H9 (cell line): ENCODE results near the gene KIF18A. TPM values are rescaled to one million over a fixed set of nuclear protein-coding genes. Genes with fewer than 3 reads are reported as not detected.
"Not testable (repeated sequence)": the region's sequence is repeated elsewhere in the genome, so short reads cannot be mapped to it uniquely, and the experiment has no call there.

ENCODE experiments used
- DNase-seq: peaks from one replicate; pipeline ENCODE4 v3.0.0-alpha.2; 2017
- H2AFZ ChIP-seq: one replicate; pipeline ENCODE4 v1.6.1; 2013; ENCODE audit warnings: mild to moderate bottlenecking, low read length, control low read depth, moderate library complexity
- H2AK5ac ChIP-seq: 2 replicates; pipeline ENCODE4 v1.6.1; 2013; ENCODE audit warnings: low read length, control low read depth, mixed read lengths; ENCODE audit not compliant: insufficient read length
- H2BK120ac ChIP-seq: one replicate; pipeline ENCODE4 v1.6.1; 2013; ENCODE audit warnings: low read depth, mild to moderate bottlenecking, low read length, control low read depth, inconsistent platforms; ENCODE audit not compliant: poor library complexity, severe bottlenecking
- H2BK12ac ChIP-seq: 2 replicates; pipeline ENCODE4 v1.6.1; 2013; ENCODE audit warnings: low read length, control low read depth, mixed read lengths, low read depth; ENCODE audit not compliant: insufficient read length
- H2BK15ac ChIP-seq: 2 replicates; pipeline ENCODE4 v1.6.1; 2013; ENCODE audit warnings: low read depth, low read length, control low read depth
- H2BK20ac ChIP-seq: one replicate; pipeline ENCODE4 v1.6.1; 2013; ENCODE audit warnings: low read depth, mild to moderate bottlenecking, low read length, control low read depth, inconsistent platforms; ENCODE audit not compliant: poor library complexity, severe bottlenecking
- H2BK5ac ChIP-seq: 2 replicates; pipeline ENCODE4 v1.6.1; 2013; ENCODE audit warnings: low read length, control low read depth, mixed read lengths; ENCODE audit not compliant: insufficient read length
- H3K14ac ChIP-seq: 2 replicates; pipeline ENCODE4 v1.6.1; 2013; ENCODE audit warnings: low read length, control low read depth; ENCODE audit not compliant: insufficient read depth
- H3K18ac ChIP-seq: 2 replicates; pipeline ENCODE4 v1.6.1; 2013; ENCODE audit warnings: low read depth, mild to moderate bottlenecking, mixed read lengths, low read length, control low read depth; ENCODE audit not compliant: insufficient read length
- H3K23ac ChIP-seq: 2 replicates; pipeline ENCODE4 v1.6.1; 2013; ENCODE audit warnings: low read length, control low read depth, mixed read lengths, low read depth; ENCODE audit not compliant: insufficient read length
- H3K23me2 ChIP-seq: 2 replicates; pipeline ENCODE4 v1.6.1; 2013; ENCODE audit warnings: low read depth, mild to moderate bottlenecking, mixed read lengths, low read length, control low read depth; ENCODE audit not compliant: insufficient read length, poor library complexity, severe bottlenecking
- H3K27ac ChIP-seq: 2 replicates; pipeline ENCODE4 v1.5.1; 2013; ENCODE audit warnings: low read length, control low read depth, mixed read lengths, low read depth; ENCODE audit not compliant: insufficient read length
- H3K27me3 ChIP-seq: 2 replicates; pipeline ENCODE4 v1.6.1; 2013; ENCODE audit warnings: low read length, control low read depth, inconsistent platforms; ENCODE audit not compliant: insufficient read depth
- H3K4ac ChIP-seq: 2 replicates; pipeline ENCODE4 v1.6.1; 2013; ENCODE audit warnings: low read depth, mild to moderate bottlenecking, control low read depth, inconsistent platforms, low read length, moderate library complexity
- H3K4me1 ChIP-seq: 2 replicates; pipeline ENCODE4 v1.6.1; 2013; ENCODE audit warnings: low read length, control low read depth, inconsistent platforms; ENCODE audit not compliant: insufficient read depth
- H3K4me2 ChIP-seq: 2 replicates; pipeline ENCODE4 v1.6.1; 2013; ENCODE audit warnings: low read length, control low read depth, mixed read lengths; ENCODE audit not compliant: insufficient read length, insufficient read depth
- H3K56ac ChIP-seq: 2 replicates; pipeline ENCODE4 v1.6.1; 2013; ENCODE audit warnings: low read depth, mild to moderate bottlenecking, mixed read lengths, low read length, control low read depth; ENCODE audit not compliant: insufficient read length
- H3K79me1 ChIP-seq: 2 replicates; pipeline ENCODE4 v1.6.1; 2013; ENCODE audit warnings: low read depth, mild to moderate bottlenecking, moderate library complexity, low read length, control low read depth, inconsistent platforms; ENCODE audit not compliant: insufficient read depth, poor library complexity, severe bottlenecking
- H3K79me2 ChIP-seq: 2 replicates; pipeline ENCODE4 v1.6.1; 2013; ENCODE audit warnings: low read length, control low read depth, inconsistent platforms; ENCODE audit not compliant: insufficient read depth
- H3K9ac ChIP-seq: 2 replicates; pipeline ENCODE4 v1.6.1; 2013; ENCODE audit warnings: low read length, control low read depth, mixed read lengths; ENCODE audit not compliant: insufficient read length; ENCODE audit errors: extremely low read depth
- H3K9me3 ChIP-seq: one replicate; pipeline ENCODE4 v1.6.1; 2013; ENCODE audit warnings: low read depth, low read length, inconsistent platforms; ENCODE audit not compliant: control insufficient read depth
- H3T11ph ChIP-seq: one replicate; pipeline ENCODE4 v1.6.1; 2013; ENCODE audit warnings: mild to moderate bottlenecking, low read length, control low read depth, inconsistent platforms
- H4K20me1 ChIP-seq: one replicate; pipeline ENCODE4 v1.6.1; 2013; ENCODE audit not compliant: control insufficient read depth, insufficient read length, insufficient read depth
- H4K5ac ChIP-seq: 2 replicates; pipeline ENCODE4 v1.6.1; 2013; ENCODE audit warnings: low read depth, mild to moderate bottlenecking, mixed read lengths, low read length, control low read depth; ENCODE audit not compliant: insufficient read length
- H4K8ac ChIP-seq: replicated peaks from 2 replicates; pipeline ENCODE4 v1.6.1; 2013; ENCODE audit warnings: low read length, control low read depth, mixed read lengths, low read depth; ENCODE audit not compliant: insufficient read length
- H4K91ac ChIP-seq: 2 replicates; pipeline ENCODE4 v1.6.1; 2013; ENCODE audit warnings: low read depth, mild to moderate bottlenecking, moderate library complexity, mixed read lengths, low read length, control low read depth; ENCODE audit not compliant: insufficient read length
- H3K27ac Mint-ChIP-seq, 3 experiments: 2 replicates in 2 of 3; 3 replicates in 1 of 3; pipeline ENCODE4 v1.8.0; 2020 to 2021; ENCODE audit warnings: mixed read lengths in 3 of 3, mild to moderate bottlenecking in 1 of 3, moderate library complexity in 1 of 3
- H3K27me3 Mint-ChIP-seq: 2 replicates; pipeline ENCODE4 v1.8.0; 2021; ENCODE audit warnings: low read depth, mild to moderate bottlenecking, moderate library complexity, mixed read lengths
- H3K36me3 Mint-ChIP-seq, 3 experiments: 2 replicates in 2 of 3; 3 replicates in 1 of 3; pipeline ENCODE4 v1.8.0; 2020 to 2021; ENCODE audit warnings: low read depth in 3 of 3, mixed read lengths in 3 of 3; ENCODE audit not compliant: insufficient read depth in 1 of 3
- H3K4me1 Mint-ChIP-seq, 2 experiments: 2 replicates each; pipeline ENCODE4 v1.8.0; 2020; ENCODE audit warnings: mixed read lengths in 2 of 2
- H3K4me3 Mint-ChIP-seq, 2 experiments: 2 replicates in 1 of 2; 3 replicates in 1 of 2; pipeline ENCODE4 v1.8.0; 2020 to 2021; ENCODE audit warnings: mild to moderate bottlenecking in 2 of 2, mixed read lengths in 2 of 2, moderate library complexity in 1 of 2
- H3K9me3 Mint-ChIP-seq, 2 experiments: 2 replicates in 1 of 2; 3 replicates in 1 of 2; pipeline ENCODE4 v1.8.0; 2020; ENCODE audit warnings: mild to moderate bottlenecking in 2 of 2, mixed read lengths in 2 of 2, moderate library complexity in 1 of 2
- WGBS: extraction: QIAGEN DNeasy Blood & Tissue Kit; methylation state at CpG from one replicate; pipeline ENCODE4 v1.1.7; 2013; ENCODE audit warnings: missing lambda C conversion rate, low lambda C conversion rate, mixed read lengths; ENCODE audit not compliant: insufficient read length; ENCODE audit errors: extremely low coverage; 5-methylcytosine and 5-hydroxymethylcytosine counted together
- total RNA-seq: library from RNA; stranded (reverse); gene quantifications from 2 replicates; pipeline ENCODE4 v1.2.1, GENCODE V29; 2021
- TF ChIP-seq, protein P1 (sequence below): fragments of 200-600 bp; sonication (generic); conservative IDR thresholded peaks from 3 replicates; pipeline ENCODE4 v1.8.0; 2021; ENCODE audit warnings: antibody characterized with exemption, mild to moderate bottlenecking

KIF18A gene
- total RNA-seq, 1 experiment from 2014 or later: 25.9 TPM

DNA sequence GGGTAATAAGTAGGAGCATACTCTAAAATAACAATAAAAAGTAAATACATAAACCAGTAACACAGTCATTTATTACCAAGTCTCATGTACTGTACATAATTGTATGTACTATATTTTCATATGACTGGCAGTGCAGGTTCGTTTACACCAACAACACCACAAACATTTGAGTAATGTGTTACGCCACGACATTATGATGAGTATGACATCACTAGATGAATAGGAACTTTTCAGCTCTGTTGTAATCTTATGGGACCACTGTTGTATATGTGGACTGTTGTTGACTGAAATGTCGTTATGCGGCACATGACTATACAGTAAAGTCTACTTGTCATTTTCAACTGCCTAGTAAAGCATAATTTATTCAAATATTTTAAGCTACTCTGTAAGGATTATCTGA is 18.6 kb downstream of the KIF18A start:
- Mint-ChIP-seq H3K36me3 (peaks cover 0 to 38% (median 27%) of the 10 kb centered on the region in 3 experiments; a peak in 6 of 7 replicates), H3K27me3 (no peaks in the 10 kb centered on the region), H3K27ac (no peak overlapping the region), H3K4me1 (peaks cover 0 to 2% of the 10 kb centered on the region in 2 experiments; a peak in 1 of 4 replicates), H3K4me3 (no peak overlapping the region), H3K9me3 (no peaks in the 10 kb centered on the region)
- Histone ChIP-seq H2BK12ac (no peak overlapping the region), H3T11ph (no peak overlapping the region), H3K9ac (no peak overlapping the region), H2BK20ac (no peak overlapping the region), H3K79me1 (no peaks in the 10 kb centered on the region), H3K27ac (no peak overlapping the region), H3K4ac (no peak overlapping the region), H3K18ac (no peak overlapping the region), H4K8ac (no peak overlapping the region), H3K27me3 (no peaks in the 10 kb centered on the region), H3K23me2 (no peaks in the 10 kb centered on the region), H4K5ac (no peak overlapping the region), H2BK15ac (no peak overlapping the region), H3K79me2 (no peaks in the 10 kb centered on the region), H4K91ac (no peak overlapping the region), H3K56ac (no peak overlapping the region), H2BK120ac (no peak overlapping the region), H3K14ac (no peak overlapping the region), H2BK5ac (no peak overlapping the region), H3K4me1 (no peaks in the 10 kb centered on the region), H3K23ac (no peak overlapping the region), H4K20me1 (no peaks in the 10 kb centered on the region), H3K4me2 (no peak overlapping the region), H2AFZ (no peak overlapping the region), H3K9me3 (no peaks in the 10 kb centered on the region), H2AK5ac (no peak overlapping the region)
- no CpG with 5 or more reads among the region's 5 CpGs for WGBS
- DNase-seq: no peak
- TF ChIP-seq, protein P1, sequence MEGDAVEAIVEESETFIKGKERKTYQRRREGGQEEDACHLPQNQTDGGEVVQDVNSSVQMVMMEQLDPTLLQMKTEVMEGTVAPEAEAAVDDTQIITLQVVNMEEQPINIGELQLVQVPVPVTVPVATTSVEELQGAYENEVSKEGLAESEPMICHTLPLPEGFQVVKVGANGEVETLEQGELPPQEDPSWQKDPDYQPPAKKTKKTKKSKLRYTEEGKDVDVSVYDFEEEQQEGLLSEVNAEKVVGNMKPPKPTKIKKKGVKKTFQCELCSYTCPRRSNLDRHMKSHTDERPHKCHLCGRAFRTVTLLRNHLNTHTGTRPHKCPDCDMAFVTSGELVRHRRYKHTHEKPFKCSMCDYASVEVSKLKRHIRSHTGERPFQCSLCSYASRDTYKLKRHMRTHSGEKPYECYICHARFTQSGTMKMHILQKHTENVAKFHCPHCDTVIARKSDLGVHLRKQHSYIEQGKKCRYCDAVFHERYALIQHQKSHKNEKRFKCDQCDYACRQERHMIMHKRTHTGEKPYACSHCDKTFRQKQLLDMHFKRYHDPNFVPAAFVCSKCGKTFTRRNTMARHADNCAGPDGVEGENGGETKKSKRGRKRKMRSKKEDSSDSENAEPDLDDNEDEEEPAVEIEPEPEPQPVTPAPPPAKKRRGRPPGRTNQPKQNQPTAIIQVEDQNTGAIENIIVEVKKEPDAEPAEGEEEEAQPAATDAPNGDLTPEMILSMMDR: no peak

DNA sequence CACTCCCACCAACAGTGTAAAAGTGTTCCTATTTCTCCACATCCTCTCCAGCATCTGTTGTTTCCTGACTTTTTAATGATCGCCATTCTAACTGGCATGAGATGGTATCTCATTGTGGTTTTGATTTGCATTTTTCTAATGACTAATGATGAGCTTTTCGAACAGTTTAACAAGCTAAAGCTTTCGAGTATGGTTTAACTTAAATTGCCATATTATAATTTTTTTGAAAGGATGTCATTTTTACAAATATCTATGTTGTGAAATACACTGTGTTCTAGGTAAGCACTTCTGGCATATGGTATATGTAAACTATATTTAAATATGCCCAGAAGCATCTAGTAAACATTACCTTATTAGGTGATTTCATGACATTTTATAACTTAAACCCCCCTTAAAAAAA is 20.3 kb downstream of the KIF18A start:
- H2BK120ac ChIP-seq, H3K56ac ChIP-seq, H2BK12ac ChIP-seq, H3K79me2 ChIP-seq, H2AFZ ChIP-seq, H3K4me1 Mint-ChIP-seq, H3K27ac Mint-ChIP-seq, H2BK5ac ChIP-seq, H3K18ac ChIP-seq, H3K4me3 Mint-ChIP-seq, H3K9me3 Mint-ChIP-seq, H2AK5ac ChIP-seq, H4K91ac ChIP-seq, H3K27me3 Mint-ChIP-seq, H3K4me2 ChIP-seq, H3K27me3 ChIP-seq, H3K9me3 ChIP-seq, H3K23me2 ChIP-seq, H3T11ph ChIP-seq, H3K9ac ChIP-seq, H2BK20ac ChIP-seq, H3K4me1 ChIP-seq, H3K14ac ChIP-seq, H2BK15ac ChIP-seq, H3K27ac ChIP-seq, H4K20me1 ChIP-seq, H3K23ac ChIP-seq, H4K5ac ChIP-seq, H3K4ac ChIP-seq, DNase-seq, H3K79me1 ChIP-seq, H4K8ac ChIP-seq: not testable (repeated sequence)
- no CpG with 5 or more reads among the region's 3 CpGs for WGBS
- peaks cover 0 to 45% (median 23%) of the 10 kb centered on the region in 3 experiments; a peak in 6 of 7 replicates for H3K36me3 Mint-ChIP-seq
